Hepatocyte (in vitro differentiated cells): ENCODE results near the gene POLR2E. TPM values are rescaled to one million over a fixed set of nuclear protein-coding genes. Genes with fewer than 3 reads are reported as not detected.

ENCODE experiments used
- DNase-seq: peaks from one replicate; pipeline ENCODE4 v3.0.0-alpha.2; 2016; ENCODE audit warnings: low spot score
- H2AFZ ChIP-seq: fragments of 200-600 bp; sonication (generic); 2 replicates; pipeline ENCODE4 v1.6.0; 2016; ENCODE audit warnings: antibody characterized with exemption, mild to moderate bottlenecking
- H3K27ac ChIP-seq: fragments of 200-600 bp; sonication (generic); 2 replicates; pipeline ENCODE4 v1.5.1; 2016; ENCODE audit warnings: mild to moderate bottlenecking
- H3K27me3 ChIP-seq: fragments of 200-600 bp; sonication (generic); 2 replicates; pipeline ENCODE4 v1.6.1; 2016
- H3K36me3 ChIP-seq: fragments of 200-600 bp; sonication (generic); replicated peaks from 2 replicates; pipeline ENCODE4 v1.5.1; 2016; ENCODE audit warnings: low read depth; ENCODE audit not compliant: insufficient read depth
- H3K4me1 ChIP-seq: fragments of 200-600 bp; sonication (generic); 2 replicates; pipeline ENCODE4 v1.5.1; 2016; ENCODE audit warnings: mild to moderate bottlenecking, moderate library complexity; ENCODE audit not compliant: insufficient read depth
- H3K4me2 ChIP-seq: fragments of 200-600 bp; sonication (generic); 2 replicates; pipeline ENCODE4 v1.6.0; 2016
- H3K4me3 ChIP-seq: fragments of 200-600 bp; sonication (generic); 2 replicates; pipeline ENCODE4 v1.5.1; 2016; ENCODE audit warnings: mild to moderate bottlenecking
- H3K79me2 ChIP-seq: fragments of 200-600 bp; sonication (generic); 2 replicates; pipeline ENCODE4 v1.6.0; 2017; ENCODE audit warnings: mild to moderate bottlenecking
- H3K9me2 ChIP-seq: fragments of 200-600 bp; sonication (generic); replicated peaks from 2 replicates; pipeline ENCODE4 v1.6.0; 2017; ENCODE audit warnings: mild to moderate bottlenecking; ENCODE audit not compliant: insufficient read depth
- H3K9me3 ChIP-seq: fragments of 200-600 bp; sonication (generic); 2 replicates; pipeline ENCODE4 v1.5.1; 2016; ENCODE audit warnings: low read depth, mild to moderate bottlenecking
- H4K20me1 ChIP-seq: fragments of 200-600 bp; sonication (generic); 2 replicates; pipeline ENCODE4 v1.6.0; 2016; ENCODE audit warnings: mild to moderate bottlenecking; ENCODE audit not compliant: insufficient read depth, poor library complexity, severe bottlenecking
- CTCF ChIP-seq: fragments of 200-600 bp; sonication (generic); IDR thresholded peaks from 2 replicates; pipeline ENCODE4 v1.5.1; 2016; ENCODE audit warnings: antibody characterized with exemption, mild to moderate bottlenecking; ENCODE audit not compliant: poor library complexity
- EZH2 ChIP-seq: fragments of 200-600 bp; sonication (generic); IDR thresholded peaks from 2 replicates; pipeline ENCODE4 v1.6.1; 2016; ENCODE audit warnings: antibody characterized with exemption, mild to moderate bottlenecking, borderline replicate concordance
- EZH2phosphoT487 ChIP-seq: fragments of 200-600 bp; sonication (generic); IDR thresholded peaks from one replicate; pipeline ENCODE4 v1.6.1; 2018; ENCODE audit warnings: antibody characterized with exemption, mild to moderate bottlenecking, low read depth, moderate library complexity; ENCODE audit not compliant: unreplicated experiment, severe bottlenecking
- WGBS: methylation state at CpG from one replicate; pipeline ENCODE4 v1.1.6; 2016; ENCODE audit warnings: low lambda C conversion rate; ENCODE audit errors: missing lambda C conversion rate; 5-methylcytosine and 5-hydroxymethylcytosine counted together
- polyA plus RNA-seq: library from polyadenylated mRNA; unstranded; fragments of >200 nt; fragmentation: Nextera tagmentation; extraction: Ambion mirVana; gene quantifications from 2 replicates; pipeline ENCODE4 v1.2.1, GENCODE V29; 2016
- total RNA-seq: library from RNA; depleted of rRNA; stranded (reverse); fragments of >200 nt; gene quantifications from 2 replicates; pipeline ENCODE4 v1.2.3, GENCODE V29; 2014

Gene POLR2E
- 126 and 170 TPM in 2 replicates for total RNA-seq
- 326 and 328 TPM in 2 replicates for polyA plus RNA-seq

GRCh38 chr19:1094978-1095701 is at the start of gene POLR2E:
TSS of gene POLR2E (minus strand) at chr19:1095375. CDS start at chr19:1095315, 60 bp downstream.
- WGBS = 2% methylated on average over 44 of the region's 81 CpGs
- peaks cover 34% of the 10 kb centered on the region for H3K79me2 ChIP-seq
- peak within 1 kb of the TSS; percentile 99 for H3K4me2 ChIP-seq
- DNase-seq = peak; percentile 99
- H3K9me3 ChIP-seq = no peaks in the 10 kb centered on the region
- H3K4me1 ChIP-seq = peaks cover 26% of the 10 kb centered on the region
- no peaks in the 10 kb centered on the region for H3K9me2 ChIP-seq
- peak within 1 kb of the TSS; percentile 51 for H3K4me3 ChIP-seq
- peaks cover 12% of the 10 kb centered on the region for H4K20me1 ChIP-seq
- no peak for TF ChIP-seq EZH2
- TF ChIP-seq CTCF = no peak
- TF ChIP-seq EZH2phosphoT487 = no peak
- H3K27ac ChIP-seq = peak within 1 kb of the TSS; percentile 41
- no peaks in the 10 kb centered on the region for H3K36me3 ChIP-seq
- no peaks in the 10 kb centered on the region for H3K27me3 ChIP-seq
- H2AFZ ChIP-seq = peak within 1 kb of the TSS; percentile 42

DNA sequence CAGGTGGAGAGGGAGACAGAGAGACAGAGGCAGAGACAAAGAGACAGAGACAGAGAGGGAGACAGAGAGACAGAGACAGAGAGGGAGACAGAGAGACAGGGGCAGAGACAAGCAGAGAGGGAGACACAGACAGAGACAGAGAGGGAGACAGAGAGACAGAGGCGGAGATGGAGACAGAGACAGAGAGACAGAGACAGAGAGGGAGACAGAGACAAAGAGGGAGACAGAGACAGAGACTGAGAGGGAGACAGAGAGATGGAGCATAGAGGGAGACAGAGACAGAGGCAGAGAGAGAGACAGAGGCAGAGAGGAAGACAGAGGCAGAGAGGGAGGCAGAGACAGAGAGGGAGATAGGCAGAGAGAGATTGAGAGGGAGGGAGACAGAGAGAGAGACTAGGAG is 49.6 kb upstream of the POLR2E start:
- Histone ChIP-seq H3K36me3 (no peaks in the 10 kb centered on the region), H3K4me3 (no peak overlapping the region), H3K9me3 (no peaks in the 10 kb centered on the region), H2AFZ (no peak overlapping the region), H3K9me2 (no peaks in the 10 kb centered on the region), H3K27ac (no peak overlapping the region), H3K79me2 (no peaks in the 10 kb centered on the region), H4K20me1 (no peaks in the 10 kb centered on the region), H3K4me1 (no peaks in the 10 kb centered on the region), H3K4me2 (no peak overlapping the region), H3K27me3 (no peaks in the 10 kb centered on the region)
- DNase-seq = no peak
- TF ChIP-seq EZH2 (no peak), CTCF (no peak), EZH2phosphoT487 (no peak)
- no CpG with 5 or more reads among the region's 1 CpG for WGBS

- Histone ChIP-seq H3K79me2 (no peaks in the 10 kb centered on the region), H3K4me3 (no peak overlapping the region), H3K4me2 (no peak overlapping the region), H3K27ac (no peak overlapping the region), H3K36me3 (no peaks in the 10 kb centered on the region), H4K20me1 (no peaks in the 10 kb centered on the region), H3K9me2 (no peaks in the 10 kb centered on the region), H3K4me1 (no peaks in the 10 kb centered on the region), H3K27me3 (no peaks in the 10 kb centered on the region), H2AFZ (no peak overlapping the region), H3K9me3 (no peaks in the 10 kb centered on the region)
- WGBS = 98% methylated on average over 33 of the region's 33 CpGs
- no peak for DNase-seq
- TF ChIP-seq EZH2phosphoT487 = no peak
- no peak for TF ChIP-seq CTCF
- no peak for TF ChIP-seq EZH2
These were observed 48.7 kb upstream of the POLR2E start for GRCh38 chr19:1143828-1144399.
